GM21786 (cell line): ENCODE data around the gene TP53BP2.
"Not testable (repeated sequence)": the region's sequence is repeated elsewhere in the genome, so short reads cannot be mapped to it uniquely, and the experiment has no call there.

Experiments used
- ATAC-seq: cut with Tn5 transposase; IDR thresholded peaks from one replicate; pipeline ENCODE4 v1.9.1; 2021; ENCODE audit not compliant: unreplicated experiment

The TP53BP2 gene

GRCh38 chr1:223748405-223748772, 97.4 kb downstream of the TP53BP2 start:
- peak; percentile 56 for ATAC-seq

- no peak for ATAC-seq
These were observed 97.9 kb downstream of the TP53BP2 start for GRCh38 chr1:223747838-223748335.

- ATAC-seq = no peak
These were observed 100.0 kb downstream of the TP53BP2 start for GRCh38 chr1:223745731-223746130.

GRCh38 chr1:223742856-223743517, 102.8 kb downstream of the TP53BP2 start:
- ATAC-seq = no peak

GRCh38 chr1:223741861-223742260, 103.9 kb downstream of the TP53BP2 start:
- ATAC-seq = no peak

- not testable (repeated sequence) for ATAC-seq
These were observed 105.6 kb downstream of the TP53BP2 start for GRCh38 chr1:223740038-223740736.

- no peak for ATAC-seq
These were observed 106.2 kb downstream of the TP53BP2 start for GRCh38 chr1:223739366-223740037.

- ATAC-seq = no peak
These were observed 107.0 kb downstream of the TP53BP2 start for GRCh38 chr1:223738465-223739365.

- no peak for ATAC-seq
These were observed 108.4 kb downstream of the TP53BP2 start for GRCh38 chr1:223737342-223737741.

- ATAC-seq = not testable (repeated sequence)
These were observed 109.1 kb downstream of the TP53BP2 start for GRCh38 chr1:223736638-223737037.

- ATAC-seq = no peak
These were observed 111.6 kb downstream of the TP53BP2 start for GRCh38 chr1:223733898-223734852.

- ATAC-seq = no peak
These were observed 112.6 kb downstream of the TP53BP2 start for GRCh38 chr1:223732993-223733798.

- no peak for ATAC-seq
These were observed 114.5 kb downstream of the TP53BP2 start for GRCh38 chr1:223731133-223731770.

- ATAC-seq = no peak
These were observed 115.1 kb downstream of the TP53BP2 start for GRCh38 chr1:223730479-223731132.

- no peak for ATAC-seq
These were observed 115.8 kb downstream of the TP53BP2 start for GRCh38 chr1:223729906-223730305.
